ENCODE data around the gene DMXL2. TPM values are rescaled to one million over a fixed set of nuclear protein-coding genes. Genes with fewer than 3 reads are reported as not detected.

DMXL2 gene
- total RNA-seq, 1 experiment from 2014 or later: 29.8 TPM

DNA sequence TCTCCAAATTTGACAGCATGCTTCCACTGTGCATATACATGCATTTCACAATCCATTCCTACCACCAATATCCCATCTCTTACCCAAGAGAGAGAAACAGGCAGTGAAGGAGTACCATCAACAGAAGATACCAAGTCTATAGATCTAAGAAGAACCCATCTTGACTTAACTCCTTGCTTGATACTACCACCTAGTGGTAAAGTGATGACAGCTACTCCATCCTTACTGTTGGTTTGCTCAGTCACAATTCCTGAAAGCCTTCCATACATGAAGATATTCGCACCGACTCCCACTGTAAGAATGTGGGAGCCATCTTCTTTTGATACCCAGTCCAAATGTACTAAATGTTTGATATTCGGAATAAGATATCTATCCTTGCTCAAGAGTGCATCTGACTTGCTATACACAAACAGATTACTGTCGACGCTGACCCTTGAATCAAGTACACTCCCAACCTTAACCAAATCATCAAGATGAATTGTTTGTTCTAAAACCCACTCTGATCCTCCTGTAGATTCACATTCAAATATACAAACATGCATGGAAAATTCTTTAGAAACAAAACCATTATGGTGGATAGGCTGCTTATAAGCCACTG is 123.1 kb downstream of the DMXL2 start:
- Histone ChIP-seq H3K4me3 (no peak overlapping the region), H3K79me2 (ENCODE audit: low read depth) (no peaks in the 10 kb centered on the region), H3F3A (ENCODE audit: insufficient read depth, low read depth) (no peaks in the 10 kb centered on the region), H3K36me3 (ENCODE audit: low read depth) (no peaks in the 10 kb centered on the region), H3K4me1 (replicated peaks; ENCODE audit: insufficient read depth) (no peaks in the 10 kb centered on the region), H3K4me2 (no peak overlapping the region), H3K9me3 (ENCODE audit: insufficient read depth, low read depth) (no peaks in the 10 kb centered on the region), H3K9me2 (ENCODE audit: insufficient read depth) (no peaks in the 10 kb centered on the region), H3K27me3 (ENCODE audit: insufficient read depth, low read depth) (no peaks in the 10 kb centered on the region), H3K27ac (no peak overlapping the region), H2AFZ (no peak overlapping the region), H4K20me1 (ENCODE audit: insufficient read depth) (no peaks in the 10 kb centered on the region)
- no peak for DNase-seq
- ChIA-PET CTCF (interaction anchor here (0.9 to 1.3 kb wide), 2 partner anchors 219 to 336 kb away, joined by 3 to 4 read pairs; no protein-coding TSS in a partner anchor), POLR2A (ENCODE audit: unreplicated experiment) (no interaction called here)
- intact Hi-C loops (cut with micrococcal nuclease; ENCODE audit: unreplicated experiment): loop anchor here (2.0 kb wide), 4 partner anchors 97 to 337 kb away; no protein-coding TSS in a partner anchor
- BruUV-seq (replicated peaks): no TSS peak
- TF ChIP-seq EZH2 (IDR thresholded peaks at IDR 0.05; ENCODE audit: low read depth): no peak
- TF ChIP-seq, protein P1, sequence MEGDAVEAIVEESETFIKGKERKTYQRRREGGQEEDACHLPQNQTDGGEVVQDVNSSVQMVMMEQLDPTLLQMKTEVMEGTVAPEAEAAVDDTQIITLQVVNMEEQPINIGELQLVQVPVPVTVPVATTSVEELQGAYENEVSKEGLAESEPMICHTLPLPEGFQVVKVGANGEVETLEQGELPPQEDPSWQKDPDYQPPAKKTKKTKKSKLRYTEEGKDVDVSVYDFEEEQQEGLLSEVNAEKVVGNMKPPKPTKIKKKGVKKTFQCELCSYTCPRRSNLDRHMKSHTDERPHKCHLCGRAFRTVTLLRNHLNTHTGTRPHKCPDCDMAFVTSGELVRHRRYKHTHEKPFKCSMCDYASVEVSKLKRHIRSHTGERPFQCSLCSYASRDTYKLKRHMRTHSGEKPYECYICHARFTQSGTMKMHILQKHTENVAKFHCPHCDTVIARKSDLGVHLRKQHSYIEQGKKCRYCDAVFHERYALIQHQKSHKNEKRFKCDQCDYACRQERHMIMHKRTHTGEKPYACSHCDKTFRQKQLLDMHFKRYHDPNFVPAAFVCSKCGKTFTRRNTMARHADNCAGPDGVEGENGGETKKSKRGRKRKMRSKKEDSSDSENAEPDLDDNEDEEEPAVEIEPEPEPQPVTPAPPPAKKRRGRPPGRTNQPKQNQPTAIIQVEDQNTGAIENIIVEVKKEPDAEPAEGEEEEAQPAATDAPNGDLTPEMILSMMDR (conservative IDR thresholded peaks at IDR 0.05): peak; percentile 64

DNA sequence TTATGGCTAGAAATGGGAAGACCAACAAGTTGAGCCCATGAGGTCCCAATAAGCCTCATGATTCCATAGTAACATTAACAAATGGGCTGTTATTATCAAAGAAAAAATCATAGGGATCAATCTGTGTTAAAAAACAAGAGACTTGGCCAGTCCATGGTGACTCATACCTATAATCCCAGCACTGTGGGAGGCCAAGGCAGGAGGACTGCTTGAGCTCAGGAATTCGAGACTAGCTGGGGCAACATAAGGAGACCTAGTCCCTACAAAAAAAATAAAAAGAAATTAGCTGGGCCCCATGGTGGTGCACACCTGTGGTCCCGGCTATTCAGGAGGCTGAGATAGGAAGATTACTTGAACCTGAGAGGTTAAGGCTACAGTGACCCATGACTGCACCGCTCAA is 124.8 kb downstream of the DMXL2 start:
- intact Hi-C loops (cut with micrococcal nuclease; ENCODE audit: unreplicated experiment): loop anchor here (2.0 kb wide), 4 partner anchors 95 to 335 kb away; no protein-coding TSS in a partner anchor

DNA sequence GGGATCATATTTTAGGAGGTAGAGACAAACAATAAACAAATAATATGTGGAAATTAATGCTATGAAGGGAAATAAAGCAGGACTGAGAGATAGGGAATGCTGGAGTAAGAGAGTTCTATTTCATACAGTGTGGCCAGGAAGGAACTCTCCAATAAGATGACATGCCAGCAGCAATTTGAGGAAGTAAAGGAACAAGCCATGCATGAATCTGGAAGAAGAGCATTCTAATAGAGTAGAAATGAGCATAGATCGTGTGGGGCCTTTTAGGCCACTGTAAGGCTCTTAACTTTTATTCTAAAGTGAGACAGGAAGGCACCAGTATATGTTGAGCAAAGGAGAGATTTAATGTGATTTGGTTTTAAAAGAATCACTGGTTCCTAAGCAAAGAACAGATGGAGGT is 126.3 kb downstream of the DMXL2 start:
- TF ChIP-seq, protein P1 (conservative IDR thresholded peaks at IDR 0.05): no peak
- TF ChIP-seq EZH2 (IDR thresholded peaks at IDR 0.05; ENCODE audit: low read depth): no peak
- no peak overlapping the region for H3K4me3 ChIP-seq
- CTCF ChIA-PET: no interaction called here
- no peak overlapping the region for H2AFZ ChIP-seq
- no TSS peak for BruUV-seq (replicated peaks)
- H3K36me3 ChIP-seq (ENCODE audit: low read depth): no peaks in the 10 kb centered on the region
- H3K27ac ChIP-seq: no peak overlapping the region
- intact Hi-C loops (cut with micrococcal nuclease; ENCODE audit: unreplicated experiment): no loop called here
- H3K4me2 ChIP-seq: no peak overlapping the region
- no peaks in the 10 kb centered on the region for H3K27me3 ChIP-seq (ENCODE audit: insufficient read depth, low read depth)
- DNase-seq: no peak
- H3K9me3 ChIP-seq (ENCODE audit: insufficient read depth, low read depth): no peaks in the 10 kb centered on the region
- H4K20me1 ChIP-seq (ENCODE audit: insufficient read depth): no peaks in the 10 kb centered on the region
- H3K9me2 ChIP-seq (ENCODE audit: insufficient read depth): no peaks in the 10 kb centered on the region
- H3K79me2 ChIP-seq (ENCODE audit: low read depth): no peaks in the 10 kb centered on the region
- H3K4me1 ChIP-seq (replicated peaks; ENCODE audit: insufficient read depth): no peaks in the 10 kb centered on the region
- POLR2A ChIA-PET (ENCODE audit: unreplicated experiment): no interaction called here
- H3F3A ChIP-seq (ENCODE audit: insufficient read depth, low read depth): no peaks in the 10 kb centered on the region

More for the DNA sequence above, 124.8 kb downstream of the DMXL2 start:
- CTCF ChIA-PET: no interaction called here
- Histone ChIP-seq H3K79me2 (ENCODE audit: low read depth) (no peaks in the 10 kb centered on the region), H4K20me1 (ENCODE audit: insufficient read depth) (no peaks in the 10 kb centered on the region), H3K4me2 (no peak overlapping the region), H3K36me3 (ENCODE audit: low read depth) (no peaks in the 10 kb centered on the region), H3K4me3 (no peak overlapping the region), H2AFZ (no peak overlapping the region), H3K9me2 (ENCODE audit: insufficient read depth) (no peaks in the 10 kb centered on the region), H3K9me3 (ENCODE audit: insufficient read depth, low read depth) (no peaks in the 10 kb centered on the region), H3F3A (ENCODE audit: insufficient read depth, low read depth) (no peaks in the 10 kb centered on the region), H3K4me1 (replicated peaks; ENCODE audit: insufficient read depth) (no peaks in the 10 kb centered on the region), H3K27me3 (ENCODE audit: insufficient read depth, low read depth) (no peaks in the 10 kb centered on the region), H3K27ac (no peak overlapping the region)
- POLR2A ChIA-PET (ENCODE audit: unreplicated experiment): no interaction called here
- TF ChIP-seq, protein P1 (conservative IDR thresholded peaks at IDR 0.05): no peak
- TF ChIP-seq EZH2 (IDR thresholded peaks at IDR 0.05; ENCODE audit: low read depth): no peak
- DNase-seq: no peak
- no TSS peak for BruUV-seq (replicated peaks)
